HG02884 (cell line): ENCODE results near the gene P3H1.
"Not testable (repeated sequence)": the region's sequence is repeated elsewhere in the genome, so short reads cannot be mapped to it uniquely, and the experiment has no call there.

ENCODE experiments used
- ATAC-seq: cut with Tn5 transposase; IDR thresholded peaks from one replicate; pipeline ENCODE4 v1.9.1; 2021; ENCODE audit warnings: mild to moderate bottlenecking, moderate library complexity; ENCODE audit not compliant: unreplicated experiment

Gene P3H1

GRCh38 chr1:42733415-42734200, 33.2 kb downstream of the P3H1 start:
- ATAC-seq: no peak

GRCh38 chr1:42732126-42732680, 34.6 kb downstream of the P3H1 start:
- no peak for ATAC-seq

- no peak for ATAC-seq
Measured at GRCh38 chr1:42731585-42731984, 35.2 kb downstream of the P3H1 start.

DNA sequence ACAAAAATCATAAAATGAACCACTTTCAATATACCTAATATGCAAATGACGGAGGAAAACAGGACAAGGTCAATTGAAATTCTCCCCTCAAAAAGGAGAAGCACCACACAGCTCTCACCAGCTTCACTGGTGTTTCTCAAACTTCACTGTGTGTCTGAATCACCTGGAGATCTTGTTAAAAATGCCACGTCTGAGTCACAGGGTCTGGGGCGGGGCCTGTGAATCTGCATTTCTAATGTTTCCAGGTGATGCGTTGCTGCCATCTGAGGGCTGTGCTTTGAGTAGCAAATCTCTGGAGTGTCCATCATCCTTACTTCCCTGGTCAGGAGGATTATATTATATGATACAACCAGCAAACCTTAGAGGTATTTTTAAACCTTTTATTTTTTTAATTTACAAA, 35.8 kb downstream of the P3H1 start:
- no peak for ATAC-seq

GRCh38 chr1:42730002-42730401, 36.8 kb downstream of the P3H1 start:
- no peak for ATAC-seq

DNA sequence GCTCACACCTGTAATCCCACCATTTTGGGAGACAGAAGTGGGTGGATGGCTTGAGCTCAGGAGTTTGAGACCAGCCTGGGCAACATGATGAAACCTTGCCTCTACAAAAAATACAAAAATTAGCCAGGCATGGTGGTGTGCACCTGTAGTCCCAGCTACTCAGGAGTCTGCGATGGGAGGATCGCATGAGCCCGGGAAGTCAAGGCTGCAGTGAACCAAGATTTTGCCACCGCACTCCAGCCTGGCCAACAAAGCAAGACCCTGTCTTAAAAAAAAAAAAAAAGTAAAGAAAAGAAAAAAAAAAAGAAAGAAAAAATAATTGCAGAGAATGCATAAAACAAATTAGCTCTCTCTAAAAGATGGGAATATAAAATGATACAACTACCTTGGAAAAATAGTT, 41.0 kb downstream of the P3H1 start:
- ATAC-seq: not testable (repeated sequence)

GRCh38 chr1:42723511-42723910, 43.3 kb downstream of the P3H1 start:
- no peak for ATAC-seq

DNA sequence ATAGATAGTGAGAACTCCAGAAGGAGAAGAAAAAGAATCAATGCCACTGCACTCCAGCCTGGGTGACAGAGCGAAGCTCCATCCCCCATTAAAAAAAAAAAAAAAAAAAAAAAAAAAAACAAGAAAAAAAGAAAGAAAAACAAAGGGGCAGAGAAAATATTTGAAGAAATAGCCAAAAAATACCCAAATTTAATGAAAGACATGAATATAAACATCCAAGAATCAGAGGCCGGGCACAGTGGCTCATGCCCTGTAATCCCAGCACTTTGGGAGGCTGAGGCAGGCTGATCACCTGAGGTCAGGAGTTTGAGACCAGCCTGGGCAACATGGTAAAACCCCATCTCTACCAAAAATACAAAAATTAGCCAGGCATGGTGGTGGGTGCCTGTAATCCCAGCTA, 44.4 kb downstream of the P3H1 start:
- ATAC-seq: not testable (repeated sequence)

DNA sequence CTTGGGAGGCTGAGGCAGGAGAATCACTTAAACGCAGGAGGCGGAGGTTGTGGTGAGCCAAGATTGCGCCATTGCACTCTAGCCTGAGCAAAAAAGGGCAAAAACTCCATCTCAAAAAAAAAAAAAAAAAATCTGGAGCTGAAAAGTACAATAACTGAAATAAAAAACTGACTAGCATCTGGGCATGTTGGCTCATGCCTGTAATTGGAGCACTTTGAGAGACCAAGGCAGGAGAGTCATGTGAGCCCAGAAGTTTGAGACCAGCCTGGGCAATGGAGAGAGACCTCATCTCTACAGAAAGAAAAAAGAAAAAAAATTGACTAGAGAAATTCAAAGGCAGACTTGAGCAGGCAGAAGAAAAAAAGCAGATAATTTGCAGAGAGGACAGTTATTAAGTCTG, 44.9 kb downstream of the P3H1 start:
- ATAC-seq: no peak

GRCh38 chr1:42720868-42721267, 46.0 kb downstream of the P3H1 start:
- ATAC-seq: no peak

DNA sequence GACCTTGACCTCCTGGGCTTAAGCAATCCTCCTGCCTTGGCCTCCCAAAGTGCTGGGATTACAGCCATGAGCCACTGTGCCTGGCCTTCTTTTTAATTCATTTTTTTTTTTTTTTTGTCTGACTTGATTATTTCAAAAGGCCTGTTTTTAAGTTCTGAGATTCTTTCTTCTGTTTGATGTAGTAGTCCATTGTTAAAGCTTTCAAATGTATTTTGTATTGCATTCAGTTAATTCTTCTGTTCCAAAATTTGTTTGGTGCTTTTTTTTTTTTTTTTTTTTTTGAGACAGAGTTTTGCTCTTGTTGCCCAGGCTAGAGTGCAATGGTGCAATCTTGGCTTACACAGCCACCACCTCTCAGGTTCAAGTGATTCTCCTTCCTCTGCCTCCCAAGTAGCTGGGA, 52.4 kb downstream of the P3H1 start:
- not testable (repeated sequence) for ATAC-seq

DNA sequence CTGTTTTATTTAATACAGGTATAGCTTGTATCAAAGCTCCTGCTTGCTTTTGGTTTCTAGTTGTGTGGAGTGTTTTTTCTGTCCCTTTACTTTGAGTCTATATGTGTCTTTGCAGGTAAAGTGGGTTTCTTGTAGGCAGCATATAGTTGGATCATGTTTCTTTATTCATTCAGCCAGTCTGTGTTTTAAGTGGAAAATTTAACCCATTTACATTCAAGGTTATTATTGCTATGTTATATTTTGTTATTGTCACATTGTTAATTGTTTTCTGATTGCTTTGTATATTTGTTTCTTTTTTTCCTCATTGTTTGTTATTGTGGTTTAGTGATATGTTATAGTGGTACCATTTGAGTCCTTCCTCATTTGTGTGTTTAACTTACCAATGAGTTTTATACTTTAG, 53.5 kb downstream of the P3H1 start:
- no peak for ATAC-seq

DNA sequence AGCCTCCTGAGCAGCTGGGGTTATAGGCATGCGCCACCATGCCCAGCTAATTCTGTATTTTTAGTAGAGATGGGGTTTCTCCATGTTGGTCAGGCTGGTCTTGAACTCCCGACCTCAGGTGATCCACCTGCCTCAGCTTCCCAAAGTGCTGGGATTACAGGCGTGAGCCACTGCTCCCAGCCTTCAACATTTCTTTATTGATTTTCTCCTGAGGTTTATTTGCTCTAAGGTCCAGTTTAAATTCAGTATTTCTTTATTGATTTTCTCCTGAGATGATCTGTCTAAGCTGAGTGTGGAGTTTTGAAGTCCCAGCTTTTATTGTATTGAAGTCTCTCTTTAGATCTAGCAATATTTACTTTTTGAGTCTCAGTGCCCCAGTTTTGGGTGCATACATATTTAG, 54.0 kb downstream of the P3H1 start:
- not testable (repeated sequence) for ATAC-seq

GRCh38 chr1:42703888-42704464, 62.9 kb downstream of the P3H1 start:
- no peak for ATAC-seq

DNA sequence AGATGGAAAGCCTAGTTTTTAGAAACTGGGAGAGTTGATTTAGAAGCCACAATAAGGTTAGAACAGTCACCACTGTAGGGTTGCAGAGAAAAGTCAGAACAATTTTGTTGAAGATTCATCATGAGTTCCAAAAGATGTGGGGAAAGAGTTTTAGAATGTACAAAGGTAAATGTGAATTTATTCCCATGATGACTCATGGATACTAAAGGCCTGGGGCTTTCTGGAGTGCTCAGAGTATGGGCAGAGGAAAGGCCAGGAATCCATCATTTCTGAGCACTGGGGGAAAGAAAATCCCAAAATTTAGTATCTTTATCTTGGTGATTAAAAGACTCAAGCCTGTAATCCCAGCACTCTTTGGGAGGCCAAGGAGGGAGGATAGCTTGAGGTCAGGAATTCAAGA, 66.8 kb downstream of the P3H1 start:
- ATAC-seq: no peak

DNA sequence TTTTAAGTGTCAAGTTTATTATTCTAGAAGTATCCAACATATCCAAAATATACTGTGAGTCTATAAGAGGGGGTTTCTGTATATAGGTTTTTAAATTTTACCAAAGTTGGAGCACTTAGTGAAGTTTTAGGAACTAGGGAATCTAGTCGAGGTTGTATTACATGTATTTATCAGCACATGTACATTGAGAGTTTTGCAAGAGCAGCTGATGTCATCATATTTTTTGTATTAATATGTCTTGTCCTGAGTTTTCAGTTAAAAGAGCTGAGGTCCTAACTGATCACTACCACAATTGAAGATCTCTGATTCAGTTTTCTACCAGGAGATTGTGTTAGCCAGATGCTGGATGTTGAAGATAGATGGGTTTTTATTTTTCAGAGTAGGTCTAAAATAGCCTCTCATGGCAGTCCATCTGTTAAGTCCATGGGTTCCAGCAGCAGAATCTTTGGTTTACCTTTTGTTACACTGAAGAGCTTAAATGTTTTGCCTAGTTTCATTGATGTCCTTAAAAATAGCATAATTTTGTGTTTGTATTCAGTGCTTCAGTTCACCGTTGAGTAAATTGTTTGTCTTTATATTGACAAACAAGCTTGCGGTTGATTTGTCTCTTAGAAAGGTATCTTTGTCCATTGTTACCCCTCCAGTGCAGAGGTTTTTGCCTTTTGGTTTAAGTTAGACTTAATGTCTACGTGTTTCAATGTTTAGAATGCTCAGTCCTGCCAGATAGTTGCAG, 68.6 kb downstream of the P3H1 start:
- no peak for ATAC-seq
